ENCODE results near the gene RAP2C.

Gene RAP2C

GRCh38 chrX:132219343-132219768 is at the start of gene RAP2C:
RAP2C (minus strand) TSS chrX:132219447; CDS start chrX:132217268, 2,179 bp downstream.
- peak; percentile 44 for DNase-seq

- DNase-seq: no peak
These were observed 48.1 kb upstream of the RAP2C start for GRCh38 chrX:132267392-132267791.

- no peak for DNase-seq
These were observed 47.5 kb upstream of the RAP2C start for GRCh38 chrX:132266583-132267355.

- no peak for DNase-seq
These were observed 43.9 kb upstream of the RAP2C start for GRCh38 chrX:132263127-132263526.

GRCh38 chrX:132258509-132258908 is 39.3 kb upstream of the RAP2C start:
- no peak for DNase-seq

- no peak for DNase-seq
These were observed 37.9 kb upstream of the RAP2C start for GRCh38 chrX:132257116-132257515.

- DNase-seq: no peak
These were observed 16.9 kb upstream of the RAP2C start for GRCh38 chrX:132236121-132236520.

GRCh38 chrX:132235488-132235887 is 16.2 kb upstream of the RAP2C start:
- no peak for DNase-seq

- no peak for DNase-seq
These were observed 12.3 kb upstream of the RAP2C start for GRCh38 chrX:132231587-132231986.

GRCh38 chrX:132227383-132228112 is 8.3 kb upstream of the RAP2C start:
- no peak for DNase-seq

- DNase-seq: no peak
These were observed 6.9 kb upstream of the RAP2C start for GRCh38 chrX:132226169-132226568.

- peak; percentile 3 for DNase-seq
These were observed 991 bp downstream of the RAP2C start for GRCh38 chrX:132218100-132218812.

- DNase-seq: peak; percentile 1
These were observed 1.8 kb downstream of the RAP2C start for GRCh38 chrX:132217203-132218073.

- DNase-seq: no peak
These were observed 2.4 kb downstream of the RAP2C start for GRCh38 chrX:132216806-132217202.

- no peak for DNase-seq
These were observed 3.0 kb downstream of the RAP2C start for GRCh38 chrX:132216283-132216682.

- DNase-seq: no peak
These were observed 4.7 kb downstream of the RAP2C start for GRCh38 chrX:132214518-132214917.

- DNase-seq: no peak
These were observed 9.7 kb downstream of the RAP2C start for GRCh38 chrX:132209527-132209926.

- DNase-seq: no peak
These were observed 10.8 kb downstream of the RAP2C start for GRCh38 chrX:132208422-132208821.

- no peak for DNase-seq
These were observed 11.3 kb downstream of the RAP2C start for GRCh38 chrX:132207996-132208395.

- DNase-seq: no peak
These were observed 13.0 kb downstream of the RAP2C start for GRCh38 chrX:132206259-132206658.

- DNase-seq: no peak
These were observed 14.6 kb downstream of the RAP2C start for GRCh38 chrX:132204629-132205028.

- DNase-seq: no peak
These were observed 18.3 kb downstream of the RAP2C start for GRCh38 chrX:132200976-132201375.

GRCh38 chrX:132199941-132200340 is 19.3 kb downstream of the RAP2C start:
- no peak for DNase-seq
